Skeletal muscle cell (primary cell): ENCODE measurements around the gene EPHA8.

Experiments
- DNase-seq: peaks from one replicate; pipeline ENCODE4 v3.0.0-alpha.2; 2010; ENCODE audit warnings: low read depth
- H3K4me3 ChIP-seq: 2 replicates; pipeline ENCODE4 v1.5.1; 2011; ENCODE audit warnings: low read depth, mild to moderate bottlenecking, control low read depth, low read length, moderate library complexity

EPHA8 gene

DNA sequence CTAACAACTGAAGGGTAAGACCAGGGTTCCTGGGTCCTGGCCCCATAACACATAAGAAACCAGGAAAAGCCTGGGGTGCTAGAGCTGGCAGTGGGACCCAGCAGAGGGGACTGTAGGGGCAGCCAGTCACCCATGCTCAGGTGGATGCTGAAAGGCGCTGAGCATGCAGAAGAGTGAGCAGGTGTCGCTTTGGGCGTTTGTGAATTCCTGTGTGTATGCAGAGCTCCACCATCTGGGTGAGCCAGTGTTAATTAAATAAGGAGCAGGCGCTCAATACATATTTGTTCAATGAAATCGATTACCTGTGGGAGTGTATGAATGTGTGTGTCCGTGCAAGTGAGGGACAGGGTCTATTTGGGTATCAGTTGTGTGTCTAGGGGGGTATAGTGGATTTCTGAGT is 73.6 kb downstream of the EPHA8 start:
- H3K4me3 ChIP-seq = no peak overlapping the region
- no peak for DNase-seq

DNA sequence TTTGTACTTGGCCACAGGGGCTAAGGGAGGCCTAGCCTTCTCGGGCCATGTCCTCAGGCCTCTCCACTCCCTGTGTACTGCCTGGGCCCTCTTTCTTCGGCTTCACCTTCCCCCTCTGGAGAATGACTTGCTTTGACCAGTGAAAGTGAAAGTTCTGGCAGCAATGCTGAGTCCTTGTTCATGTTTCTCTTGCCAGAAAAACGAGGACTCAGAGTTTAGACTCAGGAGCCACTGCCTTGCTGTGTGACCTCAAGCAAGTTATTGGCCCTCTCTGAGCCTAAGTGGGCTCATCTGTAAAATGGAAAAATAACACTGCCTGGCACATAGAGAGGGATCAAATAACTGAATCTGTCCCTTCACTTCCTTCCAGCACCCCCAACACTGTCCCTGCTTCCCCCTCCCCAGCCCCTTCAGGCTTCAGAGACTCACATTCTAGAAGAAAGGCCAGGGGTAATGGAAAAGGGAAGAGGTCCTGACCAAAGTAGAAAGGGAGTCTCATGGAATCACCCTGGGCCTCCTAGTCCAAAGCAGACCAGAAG is 74.7 kb downstream of the EPHA8 start:
- no peak overlapping the region for H3K4me3 ChIP-seq
- no peak for DNase-seq

DNA sequence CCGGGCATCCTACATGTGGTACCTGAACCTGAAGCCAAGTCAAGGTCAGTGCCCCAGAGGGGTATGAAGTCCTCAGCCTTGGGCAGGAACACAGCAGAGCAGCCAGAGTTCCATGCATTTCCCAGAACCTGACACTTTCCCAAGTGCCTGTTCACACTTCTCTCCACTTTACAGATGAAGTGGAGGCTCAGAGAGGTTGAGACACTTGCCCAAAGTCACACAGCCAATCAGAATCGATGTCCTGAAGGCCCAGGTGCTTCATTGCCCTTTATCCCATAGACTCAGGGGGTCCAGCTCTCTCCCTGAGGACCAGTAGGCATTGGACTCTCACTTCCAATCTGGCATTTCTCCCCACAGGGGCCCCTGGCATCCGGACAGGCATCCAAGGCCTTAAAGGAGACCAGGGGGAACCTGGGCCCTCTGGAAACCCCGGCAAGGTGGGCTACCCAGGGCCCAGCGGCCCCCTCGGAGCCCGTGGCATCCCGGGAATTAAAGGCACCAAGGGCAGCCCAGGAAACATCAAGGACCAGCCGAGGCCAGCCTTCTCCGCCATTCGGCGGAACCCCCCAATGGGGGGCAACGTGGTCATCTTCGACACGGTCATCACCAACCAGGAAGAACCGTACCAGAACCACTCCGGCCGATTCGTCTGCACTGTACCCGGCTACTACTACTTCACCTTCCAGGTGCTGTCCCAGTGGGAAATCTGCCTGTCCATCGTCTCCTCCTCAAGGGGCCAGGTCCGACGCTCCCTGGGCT is 75.4 kb downstream of the EPHA8 start:
- no peak for DNase-seq

DNA sequence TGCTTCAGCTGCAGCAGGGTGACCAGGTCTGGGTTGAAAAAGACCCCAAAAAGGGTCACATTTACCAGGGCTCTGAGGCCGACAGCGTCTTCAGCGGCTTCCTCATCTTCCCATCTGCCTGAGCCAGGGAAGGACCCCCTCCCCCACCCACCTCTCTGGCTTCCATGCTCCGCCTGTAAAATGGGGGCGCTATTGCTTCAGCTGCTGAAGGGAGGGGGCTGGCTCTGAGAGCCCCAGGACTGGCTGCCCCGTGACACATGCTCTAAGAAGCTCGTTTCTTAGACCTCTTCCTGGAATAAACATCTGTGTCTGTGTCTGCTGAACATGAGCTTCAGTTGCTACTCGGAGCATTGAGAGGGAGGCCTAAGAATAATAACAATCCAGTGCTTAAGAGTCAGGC is 76.0 kb downstream of the EPHA8 start:
- no peak overlapping the region for H3K4me3 ChIP-seq
- DNase-seq = peak; percentile 5

More for the DNA sequence above, 75.4 kb downstream of the EPHA8 start:
- no peak overlapping the region for H3K4me3 ChIP-seq

DNA sequence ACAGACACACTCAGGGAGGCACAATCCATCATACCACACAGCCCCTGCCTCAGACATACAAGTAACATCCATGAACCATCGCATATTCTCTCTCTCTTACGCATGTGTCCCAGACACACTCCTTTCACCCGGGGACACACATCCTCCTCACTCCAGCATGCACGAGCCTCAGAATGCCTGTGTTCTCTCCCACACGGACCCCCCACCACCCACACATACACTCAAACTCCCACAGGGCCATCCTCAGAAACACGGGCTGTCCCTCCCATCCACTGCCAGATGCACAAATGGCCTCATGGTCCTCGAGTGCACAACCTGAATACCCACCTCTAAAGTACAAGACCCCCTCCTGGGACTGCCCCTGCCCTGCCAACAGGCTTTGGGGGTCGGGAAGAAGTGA is 78.0 kb downstream of the EPHA8 start:
- H3K4me3 ChIP-seq = no peak overlapping the region
- DNase-seq = no peak

DNA sequence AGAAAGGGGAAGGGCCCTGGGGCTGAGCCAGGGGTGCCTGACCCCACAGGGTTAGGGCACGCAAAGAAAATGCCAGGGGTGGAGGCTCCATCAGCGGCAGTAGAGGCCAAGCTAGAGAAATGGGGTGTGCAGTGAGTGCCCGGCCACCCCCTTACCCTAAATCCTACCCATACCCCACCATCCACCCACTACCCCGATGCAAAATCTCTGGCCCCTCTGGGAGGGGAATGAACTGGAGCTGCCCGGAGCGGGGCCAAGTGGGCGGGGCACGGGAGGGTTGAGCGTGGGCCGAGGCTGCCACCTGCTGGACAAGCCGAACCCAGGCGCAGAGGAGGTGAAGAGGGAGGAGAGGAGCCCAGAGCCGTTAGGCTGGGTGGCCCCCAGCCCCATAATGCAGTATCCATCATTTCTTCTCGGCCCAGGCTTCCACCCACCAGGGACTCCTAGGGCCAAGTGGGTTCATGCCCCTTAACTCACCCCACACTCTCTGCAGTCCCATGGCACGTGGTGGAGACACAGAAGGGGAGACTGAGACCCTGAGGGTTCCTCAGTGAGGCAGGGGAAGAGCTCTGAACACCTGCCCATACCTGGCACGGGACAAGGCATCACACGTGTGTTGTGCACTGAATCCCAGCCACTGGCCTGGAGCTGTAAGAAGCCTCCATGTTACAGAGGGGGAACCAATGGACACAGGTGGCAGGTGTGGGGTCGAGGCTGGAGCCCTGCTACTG is 78.8 kb downstream of the EPHA8 start:
- DNase-seq = no peak
- no peak overlapping the region for H3K4me3 ChIP-seq

DNA sequence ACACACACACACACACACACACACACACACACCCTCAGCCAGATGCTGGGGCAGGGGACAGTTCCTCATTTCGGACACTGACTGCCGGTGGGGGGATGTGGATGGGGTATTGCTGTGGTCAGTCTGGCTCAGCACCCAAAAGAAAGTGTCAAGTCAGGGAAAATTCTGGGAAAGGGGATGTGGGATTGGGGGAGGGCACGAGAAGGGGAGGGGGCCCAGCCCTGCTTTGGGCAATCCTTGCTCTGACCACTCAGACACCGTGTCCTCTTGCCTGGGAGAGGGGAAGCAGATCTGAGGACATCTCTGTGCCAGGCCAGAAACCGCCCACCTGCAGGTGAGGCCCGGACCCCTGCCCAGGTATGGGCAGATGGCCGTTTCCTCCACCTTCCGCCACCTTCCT is 80.1 kb downstream of the EPHA8 start, which contains the start of gene C1QC:
Gene C1QC, plus strand, starts transcription at position 253 of the 400 bp plus-strand sequence. CDS start 391 bp downstream, outside the sequence.
- no peak for DNase-seq
- no peak within 1 kb of the TSS for H3K4me3 ChIP-seq

DNA sequence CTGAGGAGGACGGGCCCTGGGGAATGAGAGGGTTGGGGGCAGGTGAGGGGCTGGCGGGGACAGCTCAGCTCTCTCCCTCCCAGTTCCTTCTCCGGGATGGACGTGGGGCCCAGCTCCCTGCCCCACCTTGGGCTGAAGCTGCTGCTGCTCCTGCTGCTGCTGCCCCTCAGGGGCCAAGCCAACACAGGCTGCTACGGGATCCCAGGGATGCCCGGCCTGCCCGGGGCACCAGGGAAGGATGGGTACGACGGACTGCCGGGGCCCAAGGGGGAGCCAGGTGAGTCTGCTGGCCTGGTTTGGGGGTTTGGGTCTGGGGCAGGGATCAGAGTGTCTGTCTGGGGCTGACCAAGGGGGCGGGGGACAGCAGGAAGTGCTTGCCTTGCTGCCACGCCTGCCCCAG is 80.6 kb downstream of the EPHA8 start:
- DNase-seq = no peak
- H3K4me3 ChIP-seq = no peak overlapping the region

DNA sequence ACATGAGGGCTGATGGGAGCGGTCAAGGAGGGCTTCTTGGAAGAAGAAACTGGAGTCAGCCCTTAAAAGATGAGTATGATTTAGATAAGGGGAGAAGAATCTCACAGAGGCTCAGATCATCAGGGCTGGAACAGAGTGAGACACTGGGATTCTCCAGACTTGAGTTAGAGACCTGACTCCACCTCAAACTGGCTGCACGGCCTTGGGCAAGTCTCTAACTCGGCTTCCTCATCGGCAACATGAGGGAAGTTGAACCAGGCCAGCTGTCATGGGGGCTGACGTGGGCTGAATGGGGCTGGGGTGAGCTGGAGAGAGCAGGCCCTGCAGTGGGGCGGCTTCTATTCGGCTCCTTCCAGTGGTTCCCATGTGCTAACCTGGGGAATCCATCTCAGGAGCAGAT is 82.6 kb downstream of the EPHA8 start:
- no peak overlapping the region for H3K4me3 ChIP-seq
- DNase-seq = no peak

DNA sequence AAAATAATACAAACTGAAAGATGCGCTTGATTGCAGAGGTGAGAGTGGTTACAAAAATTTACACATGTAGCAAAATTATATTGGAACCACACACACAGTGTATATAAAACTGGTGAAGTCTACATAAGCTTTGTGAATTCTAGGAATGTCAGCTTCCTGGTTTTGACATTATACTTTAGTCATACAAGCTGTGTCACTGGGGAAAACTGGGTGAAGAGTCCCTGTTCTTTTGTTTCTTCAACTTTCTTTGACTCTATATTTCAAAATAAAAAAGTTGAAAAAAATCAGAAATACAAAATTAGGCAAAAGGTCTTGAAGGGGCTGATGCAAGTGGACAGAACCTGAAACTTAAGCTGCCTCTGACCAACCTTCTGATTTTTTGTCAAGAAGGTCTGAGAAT is 83.1 kb downstream of the EPHA8 start:
- DNase-seq = no peak
- no peak overlapping the region for H3K4me3 ChIP-seq

DNA sequence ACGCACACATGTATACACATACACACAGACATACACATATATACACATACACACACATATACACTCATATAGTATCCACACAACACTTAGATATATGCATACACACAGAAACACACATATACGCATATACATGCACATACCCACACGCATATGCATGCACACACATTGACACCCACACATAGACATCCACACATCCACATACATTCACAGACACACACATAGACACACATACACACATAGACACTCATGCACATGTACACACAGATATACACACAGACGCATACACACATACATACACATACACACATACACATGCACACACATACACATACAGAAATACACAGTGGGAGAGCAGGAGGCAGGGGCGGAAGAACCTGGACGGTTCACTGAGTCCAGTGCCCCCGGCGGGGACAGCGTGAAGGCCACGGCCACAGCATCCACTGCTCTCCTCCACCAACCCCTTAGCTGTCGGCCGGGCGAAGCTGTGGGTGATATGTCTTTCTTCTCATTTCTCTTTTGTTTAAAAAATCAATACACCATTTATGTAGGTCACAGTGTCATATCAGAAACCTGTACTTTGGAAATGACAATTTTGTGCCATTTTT is 86.9 kb downstream of the EPHA8 start:
- DNase-seq = no peak
- no peak overlapping the region for H3K4me3 ChIP-seq

DNA sequence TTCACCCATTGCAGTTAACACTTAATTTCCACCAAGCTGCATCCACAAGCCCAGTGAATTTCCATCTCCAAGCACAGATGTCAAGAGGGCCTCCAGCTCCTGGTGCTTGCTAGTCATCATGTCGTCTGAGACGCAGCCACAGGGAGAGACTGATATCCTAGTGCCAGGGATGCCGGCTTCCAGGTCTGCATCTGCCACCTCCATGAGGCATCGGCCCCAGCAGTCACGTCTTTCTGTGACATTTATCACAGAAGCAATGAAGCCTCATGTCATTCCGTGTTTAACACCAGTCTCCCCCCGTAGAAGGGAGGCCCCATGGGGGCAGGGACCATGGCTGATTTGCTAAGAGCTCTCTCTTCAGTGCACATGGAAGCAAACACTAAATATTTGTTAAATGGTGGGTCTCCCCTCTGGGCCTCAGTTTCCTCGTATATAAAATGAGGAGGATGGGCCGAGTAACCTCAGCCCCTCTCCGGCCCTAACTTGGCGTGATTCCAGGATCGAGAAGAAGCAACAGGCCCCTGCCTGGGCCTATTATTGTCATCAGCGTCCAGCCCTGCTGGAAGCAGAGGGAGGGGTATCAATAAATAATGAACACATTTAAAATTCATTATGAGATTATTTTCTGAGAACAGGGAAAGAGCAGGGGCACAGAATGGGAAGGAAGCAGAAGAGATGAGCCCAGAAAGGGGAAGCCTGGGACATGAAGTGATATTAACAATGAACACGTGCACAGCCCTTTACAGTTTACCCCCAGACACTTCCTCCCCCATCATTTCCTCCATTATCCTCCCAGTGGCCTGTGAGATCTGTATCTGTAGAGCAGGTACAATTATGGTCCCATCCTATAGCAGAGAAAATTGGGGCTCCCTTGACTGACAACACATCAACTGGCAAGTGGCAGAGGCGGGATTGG is 88.9 kb downstream of the EPHA8 start:
- no peak overlapping the region for H3K4me3 ChIP-seq
- no peak for DNase-seq

DNA sequence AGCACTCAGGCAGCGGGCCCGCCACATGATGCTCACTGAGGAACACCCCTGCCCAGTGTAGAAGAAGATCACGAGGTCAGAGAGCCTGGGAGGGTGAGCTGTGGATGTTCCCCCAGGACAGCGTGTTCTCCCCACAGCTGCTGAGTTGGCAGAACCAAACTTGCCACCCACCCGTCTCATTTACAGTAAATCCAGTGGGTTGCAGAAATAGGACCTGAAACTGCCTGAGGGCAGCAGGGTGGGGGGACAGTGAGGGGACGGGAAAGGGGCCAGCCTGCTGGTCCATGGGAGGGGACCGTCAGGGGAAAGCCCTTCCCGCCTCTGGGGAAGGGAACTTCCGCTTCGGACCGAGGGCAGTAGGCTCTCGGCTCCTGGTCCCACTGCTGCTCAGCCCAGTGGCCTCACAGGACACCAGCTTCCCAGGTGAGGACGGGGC is 89.6 kb downstream of the EPHA8 start, which contains the start of gene C1QB:
Gene C1QB, plus strand, starts transcription at position 356 of the 436 bp plus-strand sequence. CDS start 6,227 bp downstream, outside the sequence.
- DNase-seq = no peak
- H3K4me3 ChIP-seq = no peak within 1 kb of the TSS
